DMS 273 (cell line): ENCODE data around the gene MYO5B.
"Not testable (repeated sequence)": the region's sequence is repeated elsewhere in the genome, so short reads cannot be mapped to it uniquely, and the experiment has no call there.

Source experiments
- DNase-seq: peaks from one replicate; lab custom pipeline; 2025; ENCODE audit not compliant: unreplicated experiment; lab: John Stamatoyannopoulos, UW

MYO5B gene

DNA sequence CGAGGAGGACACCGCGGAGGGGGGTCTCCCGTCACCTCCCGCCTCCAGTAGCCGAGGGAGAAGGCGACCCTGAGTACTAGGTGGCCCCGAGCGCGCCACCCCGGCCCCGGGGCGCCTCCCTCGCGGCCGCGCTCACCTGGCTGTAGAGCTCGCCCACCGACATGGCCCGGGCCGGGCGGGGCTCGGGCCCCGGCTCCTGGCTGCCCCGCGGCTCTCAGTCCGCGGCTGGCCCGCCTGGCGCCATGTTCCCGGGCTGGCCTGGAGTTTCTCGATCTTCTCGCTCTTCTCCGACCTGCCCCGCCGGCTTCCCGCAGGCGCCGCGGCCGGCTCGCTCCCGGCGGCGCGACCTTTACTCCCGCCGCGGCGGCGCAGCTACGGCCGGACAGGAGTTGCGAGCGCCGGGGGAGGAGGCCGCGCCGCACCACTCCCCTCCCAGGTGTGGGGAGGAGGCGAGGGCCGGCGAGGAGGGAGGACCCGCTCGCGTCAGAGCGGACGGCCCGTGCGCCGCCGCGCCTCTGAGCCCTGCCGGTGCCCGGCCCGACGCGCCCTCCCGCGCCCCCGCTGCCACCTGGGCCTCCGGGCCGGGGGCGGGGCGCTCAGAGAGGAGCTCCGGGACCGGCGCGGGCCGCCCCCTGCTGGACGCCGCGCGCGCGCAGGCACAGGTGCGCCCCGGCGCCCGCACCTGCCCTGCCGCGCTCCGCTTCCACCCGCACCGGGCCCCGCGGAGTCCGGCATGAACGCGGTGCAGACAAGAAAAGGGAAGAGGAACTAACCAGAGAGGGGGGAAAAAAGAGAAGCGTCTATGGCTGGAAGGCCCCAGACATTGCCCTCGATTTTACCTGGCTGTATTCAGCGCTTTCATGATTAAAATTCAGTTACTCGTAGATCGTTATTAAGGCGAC lies at the start of gene MYO5B:
TSS of gene MYO5B (minus strand) at position 517 of the 902 bp plus-strand sequence. CDS start at position 163, 354 bp downstream.
- peak; percentile 84 for DNase-seq

DNA sequence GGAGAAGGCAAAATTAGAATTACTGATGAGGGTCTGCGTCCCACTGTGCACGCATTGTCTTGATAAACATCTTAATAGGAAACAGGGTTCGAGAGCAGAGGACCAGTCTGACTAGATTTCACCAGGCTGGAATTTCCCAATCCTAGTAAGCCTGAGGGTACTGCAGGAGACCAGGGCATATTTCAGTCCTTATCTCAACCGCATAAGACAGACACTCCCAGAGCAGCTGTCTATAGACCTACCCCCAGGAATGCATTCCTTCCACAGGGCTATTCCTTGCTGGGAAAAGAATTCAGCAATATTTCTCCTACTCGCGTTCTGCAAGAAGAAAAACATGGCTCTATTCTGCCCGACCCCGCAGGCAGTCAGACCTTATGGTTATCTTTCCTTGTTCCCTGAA lies 46.8 kb upstream of the MYO5B start:
- not testable (repeated sequence) for DNase-seq

DNA sequence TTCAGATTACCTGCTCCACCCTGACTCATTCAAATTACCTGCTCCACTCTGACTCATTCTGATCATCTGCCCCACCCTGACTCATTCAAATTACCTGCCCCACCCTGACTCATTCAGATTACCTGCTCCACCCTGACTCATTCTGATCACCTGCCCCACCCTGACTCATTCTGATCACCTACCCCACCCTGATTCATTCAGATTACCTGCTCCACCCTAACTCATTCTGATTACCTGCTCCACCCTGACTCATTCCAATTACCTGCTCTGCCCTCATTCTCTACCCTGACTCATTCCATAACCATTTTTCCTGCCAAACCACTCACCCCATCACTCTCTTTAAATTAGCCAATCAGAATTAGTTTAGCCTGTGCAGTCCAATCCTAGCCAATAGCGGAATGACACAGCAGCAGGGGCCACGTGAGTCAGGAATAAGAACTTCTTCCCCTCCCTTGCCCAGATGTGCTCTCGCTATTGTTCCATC lies 45.2 kb upstream of the MYO5B start:
- DNase-seq, result no peak

DNA sequence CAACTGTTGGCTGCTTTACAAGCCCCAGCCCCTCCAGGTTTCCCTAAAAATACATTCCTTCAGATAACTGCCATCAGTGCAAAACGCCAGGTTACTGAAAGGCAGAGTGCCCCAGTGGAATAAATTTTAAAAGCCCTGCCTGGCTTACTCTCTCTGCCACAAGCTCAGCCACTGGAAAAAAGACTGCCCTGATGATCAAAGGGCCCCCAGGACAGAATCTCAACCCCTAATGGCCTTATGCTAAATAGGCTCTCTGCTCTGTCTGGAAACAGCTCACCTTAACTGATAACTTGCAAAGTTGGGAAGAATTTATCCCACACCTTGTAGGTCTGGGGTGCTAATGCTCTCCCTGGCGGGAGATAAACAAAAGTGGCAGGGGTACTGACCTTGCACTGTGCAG lies 37.5 kb upstream of the MYO5B start:
- no peak for DNase-seq

DNA sequence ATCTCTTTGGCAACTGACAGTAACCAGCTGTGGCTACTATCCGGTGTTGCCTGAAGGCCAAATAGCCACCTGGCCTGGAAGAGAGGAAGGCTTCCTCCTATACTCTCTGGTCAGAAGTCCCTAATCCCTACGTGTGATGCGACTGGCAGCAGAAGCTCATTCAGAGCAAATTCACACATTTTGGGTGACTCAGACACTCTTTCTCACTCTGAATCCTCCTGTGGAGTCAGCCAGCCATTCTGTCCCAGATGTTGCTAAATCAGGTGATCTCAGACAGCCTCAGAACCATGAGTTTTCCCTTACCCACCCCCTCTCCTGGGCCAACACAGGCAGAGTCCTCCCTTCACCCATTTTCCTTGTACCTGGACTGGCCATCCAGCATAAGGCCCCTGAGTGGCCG lies 36.7 kb upstream of the MYO5B start:
- no peak for DNase-seq

DNA sequence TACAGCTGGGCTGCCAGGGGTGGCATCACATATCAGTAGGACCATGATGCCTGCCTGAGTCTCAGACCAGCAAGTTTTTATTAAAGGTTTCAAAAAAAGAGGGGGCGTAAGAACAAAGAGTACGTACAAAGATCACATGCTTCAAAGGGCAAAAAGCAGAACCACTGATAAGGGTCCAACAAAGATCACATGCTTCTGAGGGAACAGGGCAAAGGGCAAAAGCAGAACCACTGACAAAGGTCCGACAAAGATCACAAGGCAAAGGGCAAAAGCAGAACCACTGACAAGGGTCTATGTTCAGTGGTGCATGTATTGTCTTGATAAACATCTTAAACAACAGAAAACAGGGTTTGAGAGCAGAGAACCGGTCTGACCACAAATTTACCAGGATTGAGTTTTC lies 25.3 kb upstream of the MYO5B start:
- DNase-seq, result not testable (repeated sequence)

DNA sequence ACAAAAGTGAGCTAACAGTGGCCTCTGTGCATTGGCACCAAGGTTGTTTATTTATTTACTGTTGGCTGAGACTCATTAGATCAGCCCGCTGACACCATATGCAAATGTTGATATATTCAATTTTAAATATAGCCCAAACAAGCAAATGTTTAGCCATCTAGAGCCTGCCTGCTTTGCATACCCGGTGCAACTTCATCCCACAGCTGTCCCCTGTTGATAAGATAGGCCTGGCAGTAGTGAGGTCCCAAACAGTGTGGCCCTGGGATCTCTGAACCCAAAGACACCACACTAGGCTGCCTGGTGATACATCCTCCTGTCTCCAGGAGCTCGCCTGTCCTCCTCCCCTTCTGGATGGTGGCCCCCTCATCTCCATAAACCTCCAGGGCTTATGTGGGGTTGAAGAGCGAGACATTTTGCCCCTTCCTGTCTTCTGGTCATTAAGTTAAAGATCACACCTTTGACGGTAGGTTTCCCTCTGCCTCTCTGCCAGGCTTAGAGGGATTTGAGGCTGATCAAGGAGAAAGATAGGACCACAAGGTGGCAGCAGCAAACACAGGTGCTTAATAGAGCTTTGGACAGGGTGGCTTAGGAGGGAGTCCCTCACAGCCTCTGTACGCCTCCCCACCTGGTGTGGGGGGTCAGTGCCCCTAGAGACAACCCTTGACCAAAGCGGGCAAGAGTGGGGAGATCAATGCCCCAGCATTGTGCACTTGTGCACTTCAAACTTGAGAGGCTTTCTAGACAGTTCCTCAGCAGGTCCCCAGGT lies 23.7 kb upstream of the MYO5B start:
- DNase-seq, result peak; percentile 53

DNA sequence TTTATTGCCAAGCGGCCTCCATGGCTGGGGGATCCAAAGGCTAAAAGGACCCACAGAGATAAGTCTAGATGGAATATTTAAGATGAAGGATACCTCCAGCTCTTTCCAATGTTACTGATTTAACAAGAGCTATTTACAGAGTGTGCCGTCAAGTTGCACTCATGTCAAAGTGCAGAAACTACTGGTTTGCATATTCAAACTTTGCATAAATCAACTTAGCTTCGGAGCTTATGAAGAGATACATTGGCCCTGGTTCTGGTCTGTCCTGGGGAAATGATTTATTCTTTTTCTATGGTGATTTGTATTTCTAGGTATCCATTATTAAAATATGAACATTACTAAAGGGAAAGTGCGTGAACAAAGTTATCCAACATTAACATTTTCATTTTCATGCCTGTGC lies 14.4 kb upstream of the MYO5B start:
- DNase-seq, result no peak

DNA sequence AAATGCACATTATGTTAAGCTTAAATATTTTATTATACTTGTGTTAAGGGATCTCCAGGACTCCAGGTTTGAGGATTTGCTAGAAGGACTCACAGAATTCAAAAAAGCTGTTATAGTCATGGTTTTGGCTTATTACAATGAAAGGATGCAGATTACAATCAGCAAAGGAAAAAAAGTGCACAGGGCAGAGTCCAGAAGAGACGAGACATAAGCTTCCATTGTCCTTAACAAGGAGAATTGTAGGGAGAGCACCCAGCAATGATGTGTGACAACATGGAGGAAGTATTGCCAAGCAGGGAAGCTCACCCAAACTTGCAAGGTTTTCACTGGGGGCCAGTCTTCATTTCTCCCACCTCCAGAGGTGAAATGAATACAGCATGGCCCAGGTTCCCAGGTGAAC lies 12.8 kb upstream of the MYO5B start:
- DNase-seq, result no peak

DNA sequence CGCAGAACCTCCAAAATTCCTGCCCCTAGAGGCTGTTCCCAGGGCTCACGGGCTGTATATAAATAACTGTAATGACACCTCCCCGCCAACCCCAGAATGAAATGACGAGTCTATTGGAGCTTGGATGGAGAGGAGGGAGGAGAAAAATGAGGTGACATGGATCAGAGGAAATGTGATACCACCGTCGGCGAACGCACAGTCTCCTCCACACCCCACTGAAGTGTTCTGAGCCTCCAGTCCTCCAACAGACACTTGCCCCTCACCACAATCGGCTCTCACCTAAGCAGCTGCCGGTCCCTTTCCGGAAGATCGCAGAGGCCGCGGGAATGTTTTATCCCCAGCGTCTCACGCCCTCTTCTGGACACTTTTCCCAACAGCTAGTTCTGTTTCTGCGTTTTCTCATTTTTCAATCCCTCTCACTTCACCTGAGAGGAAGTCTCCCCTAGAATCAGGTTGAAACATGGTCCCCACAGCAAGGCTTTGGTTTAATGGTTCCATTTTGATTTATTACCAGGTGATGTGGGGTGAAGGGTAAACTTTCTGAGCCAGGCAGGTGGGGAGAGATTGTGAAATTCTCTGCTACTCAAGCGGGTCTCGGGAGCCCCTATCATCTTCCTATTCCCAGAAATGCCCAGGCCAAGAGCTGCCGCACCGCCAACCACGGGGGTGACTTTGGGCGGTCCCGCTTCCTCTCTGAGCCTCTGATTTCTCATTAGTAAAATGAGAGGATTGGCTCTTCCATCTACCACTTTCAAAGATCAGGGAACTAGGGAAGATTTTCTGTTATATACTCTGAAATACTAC lies 9.1 kb upstream of the MYO5B start:
- peak; percentile 83 for DNase-seq

DNA sequence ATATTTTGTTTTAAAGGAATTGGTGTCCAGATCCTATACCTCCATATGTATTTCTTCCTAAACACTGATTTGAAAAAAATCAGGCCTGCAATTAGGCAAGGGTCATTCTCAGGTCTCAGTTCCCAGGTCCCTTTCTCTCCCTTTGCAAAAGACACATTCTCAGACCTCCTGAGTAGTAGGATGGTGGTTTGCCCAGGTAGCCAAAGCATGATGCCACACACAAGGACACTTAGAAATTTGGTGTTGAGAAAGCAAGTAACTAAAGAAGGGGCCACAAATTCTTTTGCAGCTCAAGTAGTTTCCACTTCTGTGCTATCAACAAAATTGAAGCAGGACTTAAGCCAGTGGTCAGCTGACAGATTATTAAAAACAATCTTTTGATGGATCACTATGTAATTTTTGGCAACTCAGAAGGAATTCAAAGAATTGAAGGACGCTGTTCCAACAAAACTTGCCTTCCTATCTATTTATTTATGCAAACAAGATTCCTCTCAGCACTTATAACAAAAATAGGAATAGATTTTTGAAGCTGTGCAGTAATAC lies 6.6 kb upstream of the MYO5B start:
- DNase-seq, result no peak

DNA sequence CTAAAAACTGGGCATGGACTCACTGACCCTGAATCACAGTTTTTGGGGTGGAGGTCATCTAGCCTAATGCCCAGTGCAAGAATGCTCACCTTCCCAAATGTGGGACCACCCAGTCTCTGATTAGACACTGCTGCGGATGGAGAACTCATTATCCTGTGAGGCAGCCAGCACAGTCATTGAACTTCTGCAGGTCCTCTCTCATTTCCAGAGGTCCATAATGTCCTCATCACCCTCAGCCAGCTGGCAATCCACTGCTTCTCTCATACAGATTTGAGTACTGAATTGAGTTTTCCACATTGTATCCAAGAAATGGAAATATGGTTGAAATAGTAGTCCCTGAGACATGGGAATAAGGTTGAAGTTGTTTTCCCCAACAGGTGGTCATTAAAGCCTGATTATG lies 5.0 kb upstream of the MYO5B start:
- no peak for DNase-seq

DNA sequence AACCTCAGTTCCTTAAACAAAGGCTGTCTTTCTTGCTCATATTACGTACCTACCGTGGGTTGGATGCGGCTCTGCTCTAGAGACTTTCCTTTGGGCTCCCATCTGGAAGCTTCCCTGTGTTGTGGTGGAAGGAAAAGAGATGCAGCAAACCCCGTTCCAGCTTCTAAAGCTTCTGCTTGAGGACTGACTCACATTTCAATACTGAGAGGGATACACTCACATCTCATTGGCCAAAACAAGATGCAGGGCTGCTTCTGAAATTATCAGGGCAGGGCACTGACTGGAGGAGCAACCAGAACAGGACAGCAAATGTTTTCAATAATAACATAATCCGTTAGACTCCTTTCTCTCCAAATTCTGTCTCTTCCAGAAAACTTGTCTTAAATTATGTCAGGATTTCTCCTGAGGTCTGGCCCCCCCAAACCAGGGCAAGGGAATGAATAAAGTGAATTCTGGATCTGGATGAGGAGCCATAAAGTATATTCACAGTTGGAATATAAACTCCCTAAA lies 4.5 kb upstream of the MYO5B start:
- no peak for DNase-seq

DNA sequence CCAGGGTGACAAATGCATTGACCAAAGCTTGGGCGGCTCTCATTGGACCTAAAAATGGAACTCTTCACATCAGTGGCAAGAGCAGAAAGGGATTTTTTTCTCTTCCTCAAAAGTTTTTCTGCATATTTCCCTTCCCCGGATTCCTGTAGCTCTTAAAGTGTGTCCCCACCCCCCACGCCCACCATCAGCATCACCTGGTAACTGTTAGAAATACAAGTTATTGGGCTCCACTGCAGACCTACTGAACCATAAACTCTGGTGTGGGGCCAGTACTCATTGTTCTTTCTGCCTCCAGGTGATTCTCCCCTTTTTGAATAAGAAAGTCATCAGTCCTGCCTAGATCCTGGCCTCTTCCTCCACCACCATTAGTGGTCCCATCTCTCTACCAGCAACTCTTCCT lies 1.3 kb upstream of the MYO5B start:
- no peak for DNase-seq

DNA sequence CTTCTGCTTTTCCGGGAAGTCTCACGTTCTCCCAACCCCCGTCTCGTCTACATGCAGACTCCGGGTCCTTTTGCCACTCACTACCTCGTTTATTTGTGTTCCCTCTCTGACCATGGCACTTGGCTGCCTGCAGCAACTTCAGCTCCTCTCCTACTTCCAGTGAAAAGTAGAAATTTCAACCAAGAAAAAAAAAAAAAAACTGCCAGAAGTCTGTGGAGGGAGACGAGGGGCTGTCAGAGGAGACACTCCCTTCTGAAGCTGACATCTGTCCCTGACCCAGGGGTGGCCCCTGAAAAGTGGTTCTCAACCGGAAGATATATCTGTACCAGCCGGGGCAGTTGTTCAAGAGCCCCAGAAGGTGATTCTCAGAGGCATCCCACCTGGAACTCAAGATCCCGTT lies 742 bp upstream of the MYO5B start:
- no peak for DNase-seq

DNA sequence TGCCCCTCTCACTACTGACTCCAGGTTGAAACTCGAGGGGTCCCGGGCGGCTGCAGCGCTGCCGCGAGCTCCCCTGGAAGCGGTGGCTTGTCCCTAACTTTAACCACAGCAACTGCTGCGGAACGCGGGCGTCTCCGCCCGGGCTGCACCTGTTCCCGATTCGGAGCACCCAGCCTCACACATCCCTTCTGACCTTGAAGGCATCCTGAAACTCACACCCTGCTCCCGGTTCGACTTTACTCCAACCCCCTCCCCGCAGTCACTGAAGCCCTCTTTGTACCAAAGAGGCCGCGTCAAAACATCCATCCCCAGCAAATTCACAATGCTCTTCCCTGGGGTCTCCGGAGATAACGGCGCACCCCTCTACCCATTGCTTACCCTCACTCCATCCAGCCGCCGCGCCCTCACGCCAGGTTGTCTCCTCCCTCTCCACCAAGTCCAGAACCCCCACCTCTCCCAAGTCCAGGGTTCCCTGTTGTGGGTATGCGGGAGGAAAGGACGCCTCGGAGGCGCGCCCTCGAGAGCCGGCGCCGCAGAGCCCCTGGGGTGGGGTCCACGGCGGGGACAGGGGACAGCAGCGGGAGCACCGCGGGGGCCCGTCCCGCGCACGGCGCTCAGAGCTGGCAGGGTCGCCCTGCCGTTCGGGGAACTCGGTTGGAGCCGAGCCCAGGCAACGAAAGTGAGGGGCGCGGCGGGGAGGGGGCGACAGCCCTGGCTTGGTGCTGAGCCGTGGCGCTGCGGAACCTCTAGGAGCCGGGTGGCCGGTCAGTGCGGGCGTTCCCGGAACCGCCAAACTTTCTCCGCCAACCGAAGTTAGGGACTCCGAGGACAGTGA lies 934 bp downstream of the MYO5B start:
- peak; percentile 45 for DNase-seq

DNA sequence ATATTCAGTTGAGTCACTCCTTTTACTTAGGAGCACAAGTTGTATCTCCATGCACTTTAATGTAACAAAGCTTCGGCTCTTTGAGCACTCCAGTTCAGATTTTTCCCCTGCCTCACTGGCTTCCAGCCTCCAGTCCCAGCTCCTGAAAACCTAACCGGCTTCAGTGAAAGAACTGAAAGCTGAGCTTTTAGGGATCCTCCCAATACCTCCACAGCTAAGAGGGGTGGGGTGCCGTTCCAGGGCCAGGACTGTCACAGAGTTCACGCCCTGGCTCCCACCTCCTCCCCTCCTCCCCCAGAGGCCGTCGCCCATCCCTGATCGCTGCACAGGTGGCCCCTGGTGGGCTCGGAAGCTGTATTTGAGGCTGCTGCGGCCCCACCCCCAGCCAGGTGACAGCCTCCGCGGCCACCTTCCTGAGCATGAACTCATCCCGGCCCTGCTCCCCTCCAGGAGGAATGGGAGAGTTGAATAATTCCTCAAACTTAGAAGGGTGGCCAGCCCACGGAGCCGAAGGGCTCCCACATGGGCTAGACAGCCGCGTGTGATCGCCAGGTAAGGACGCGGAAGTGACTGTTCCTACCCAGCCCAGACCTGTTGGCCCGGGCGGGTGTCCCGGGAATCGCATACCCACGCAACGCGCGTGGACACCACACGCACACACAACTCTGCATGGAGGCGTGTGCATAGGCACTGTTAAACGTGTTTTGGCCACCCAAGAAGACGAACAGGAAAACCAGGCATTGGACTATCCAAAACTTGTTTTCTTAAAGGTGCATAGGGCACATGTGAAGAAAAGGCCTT lies 1.8 kb downstream of the MYO5B start:
- peak; percentile 8 for DNase-seq

DNA sequence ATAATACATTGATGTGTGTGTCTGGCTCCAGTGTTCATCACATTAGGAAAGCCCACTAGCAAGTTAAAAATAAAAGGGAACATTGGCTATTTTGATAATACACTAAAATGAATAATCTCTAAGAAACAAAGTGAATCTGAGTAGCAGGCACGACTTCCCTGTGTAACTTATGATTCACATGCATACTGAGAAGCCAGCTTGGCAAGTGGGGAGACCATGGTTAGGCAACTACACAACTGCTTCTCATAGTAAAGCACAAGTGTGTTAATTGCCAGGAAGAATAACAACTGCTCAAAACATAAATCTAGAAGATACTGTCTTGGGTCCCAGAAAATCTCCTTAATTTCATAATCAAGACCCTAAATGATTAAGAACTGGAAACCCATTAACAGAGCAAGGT lies 4.0 kb downstream of the MYO5B start:
- DNase-seq, result no peak

DNA sequence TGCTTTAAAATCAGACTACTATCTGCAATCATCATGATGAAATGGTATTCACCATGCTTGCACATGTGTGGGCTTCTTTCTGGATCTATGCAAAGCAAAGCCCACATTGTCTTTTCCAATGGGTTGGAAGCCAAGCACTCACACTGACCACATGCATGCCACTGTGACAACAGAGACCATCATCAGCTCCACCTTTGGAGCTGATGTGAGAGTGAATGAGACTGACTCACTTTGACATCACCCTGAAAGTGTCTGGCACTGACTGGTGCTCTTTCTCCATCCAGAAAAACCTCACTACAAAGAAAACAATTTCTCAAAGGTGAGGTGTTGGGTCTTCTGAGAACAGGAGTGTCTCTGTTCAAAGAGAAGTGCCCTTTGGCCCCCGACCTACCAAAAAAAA lies 4.7 kb downstream of the MYO5B start:
- no peak for DNase-seq
